ENCODE results near the gene PAM.

The PAM gene

GRCh38 chr5:102924963-102925362, 169.9 kb downstream of the PAM start:
- Mint-ChIP-seq H3K36me3 (peaks cover 5% of the 10 kb centered on the region), H3K4me1 (no peaks in the 10 kb centered on the region), H3K27me3 (no peaks in the 10 kb centered on the region)

DNA sequence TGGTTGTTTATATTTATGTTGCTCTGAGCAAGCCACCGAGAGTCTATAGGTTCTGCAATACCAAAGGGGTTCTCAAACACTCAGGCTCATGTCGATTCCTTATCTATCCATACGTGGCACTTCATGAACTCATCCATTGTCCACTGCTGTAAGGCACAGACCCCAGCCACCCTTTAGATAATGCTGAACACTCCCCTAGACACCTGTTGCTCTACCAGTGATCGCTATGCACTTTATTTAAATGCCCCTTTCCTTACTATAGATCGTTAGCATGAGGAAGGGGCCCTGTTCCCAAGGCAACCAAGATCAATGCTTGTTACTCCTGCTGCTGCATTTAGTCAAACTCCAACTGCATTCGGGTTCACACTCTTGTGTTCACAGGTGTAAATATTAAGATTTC, 171.9 kb downstream of the PAM start:
- H3K4me3 Mint-ChIP-seq, result no peak overlapping the region
- no peaks in the 10 kb centered on the region for H3K9me3 Mint-ChIP-seq
- no peaks in the 10 kb centered on the region for H3K4me1 Mint-ChIP-seq
- H3K36me3 Mint-ChIP-seq, result peaks cover 7% of the 10 kb centered on the region
- H3K27ac Mint-ChIP-seq, result no peak overlapping the region
- no peaks in the 10 kb centered on the region for H3K27me3 Mint-ChIP-seq

More at GRCh38 chr5:102924963-102925362, 169.9 kb downstream of the PAM start:
- Mint-ChIP-seq H3K27ac (no peak overlapping the region), H3K9me3 (no peaks in the 10 kb centered on the region), H3K4me3 (no peak overlapping the region)

DNA sequence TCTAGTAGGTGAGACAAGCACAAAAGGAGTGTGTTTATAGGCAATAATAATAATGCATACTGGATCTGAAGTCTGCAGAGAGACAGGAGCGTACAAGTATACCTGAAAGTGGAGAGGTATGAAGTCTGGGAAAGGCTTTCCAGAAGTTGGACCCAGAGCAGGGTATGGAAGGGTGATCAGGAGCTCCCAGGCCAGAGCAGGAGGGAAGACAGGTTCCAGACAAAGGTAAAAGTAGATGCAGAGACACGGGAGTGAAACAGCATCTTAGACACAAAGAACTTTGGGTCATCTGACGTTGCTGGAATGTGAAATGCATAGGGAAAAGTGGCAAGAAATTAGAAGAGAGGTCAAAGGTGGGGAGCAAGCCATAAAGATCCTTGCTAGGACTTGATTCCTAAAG, 175.1 kb downstream of the PAM start:
- peak overlapping the region; percentile 38 for H3K27ac Mint-ChIP-seq
- H3K27me3 Mint-ChIP-seq, result no peaks in the 10 kb centered on the region
- H3K4me1 Mint-ChIP-seq, result no peaks in the 10 kb centered on the region
- H3K36me3 Mint-ChIP-seq, result peaks cover 7% of the 10 kb centered on the region
- H3K9me3 Mint-ChIP-seq, result no peaks in the 10 kb centered on the region
- no peak overlapping the region for H3K4me3 Mint-ChIP-seq

GRCh38 chr5:102931085-102931725, 176.1 kb downstream of the PAM start:
- Mint-ChIP-seq H3K27ac (no peak overlapping the region), H3K36me3 (peaks cover 7% of the 10 kb centered on the region), H3K9me3 (no peaks in the 10 kb centered on the region), H3K27me3 (no peaks in the 10 kb centered on the region), H3K4me3 (no peak overlapping the region), H3K4me1 (no peaks in the 10 kb centered on the region)

DNA sequence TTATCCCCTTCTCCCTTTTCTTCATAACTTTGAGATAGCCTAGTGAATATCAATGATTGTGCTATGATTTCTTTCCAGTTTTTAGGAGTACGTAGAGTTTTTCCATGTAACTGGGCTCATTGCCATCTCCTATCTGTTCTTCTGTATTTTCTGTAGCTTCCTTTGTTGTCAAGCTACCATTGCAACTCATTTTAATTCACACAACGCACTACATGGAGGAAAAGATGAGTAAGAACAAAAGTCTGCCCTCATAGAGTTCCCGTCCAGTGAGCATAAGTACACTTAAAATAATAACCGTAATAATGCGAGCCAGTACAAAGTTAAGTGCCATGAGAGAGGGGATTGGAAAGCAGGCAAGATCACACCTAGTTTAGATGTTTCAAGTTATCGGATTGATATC, 177.7 kb downstream of the PAM start:
- Mint-ChIP-seq H3K27me3 (no peaks in the 10 kb centered on the region), H3K36me3 (peaks cover 7% of the 10 kb centered on the region), H3K4me3 (no peak overlapping the region), H3K4me1 (no peaks in the 10 kb centered on the region), H3K9me3 (no peaks in the 10 kb centered on the region), H3K27ac (no peak overlapping the region)

DNA sequence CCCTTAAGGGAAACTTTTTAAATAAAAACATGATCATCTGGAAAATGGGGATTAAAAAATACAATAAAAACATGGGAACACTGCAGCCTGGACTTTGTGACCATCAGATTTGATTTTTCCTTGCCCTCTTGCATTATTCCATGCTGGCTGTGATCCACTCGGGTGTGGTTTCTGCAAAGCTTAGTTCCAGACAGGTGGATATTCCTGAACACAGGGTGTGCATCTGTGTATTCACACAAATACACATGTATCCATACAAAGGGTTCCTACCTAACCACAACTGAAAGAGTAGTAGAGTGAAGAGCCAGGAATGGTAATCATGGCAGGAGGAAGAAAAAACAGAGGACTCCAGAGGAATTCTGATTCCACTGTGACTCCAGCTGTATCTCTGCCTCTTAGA, 178.2 kb downstream of the PAM start:
- Mint-ChIP-seq H3K9me3 (no peaks in the 10 kb centered on the region), H3K36me3 (peaks cover 7% of the 10 kb centered on the region), H3K27me3 (no peaks in the 10 kb centered on the region), H3K27ac (no peak overlapping the region), H3K4me1 (no peaks in the 10 kb centered on the region), H3K4me3 (no peak overlapping the region)

GRCh38 chr5:102933721-102934459, 178.8 kb downstream of the PAM start:
- Mint-ChIP-seq H3K27me3 (no peaks in the 10 kb centered on the region), H3K36me3 (peaks cover 7% of the 10 kb centered on the region), H3K4me1 (no peaks in the 10 kb centered on the region), H3K4me3 (no peak overlapping the region), H3K27ac (no peak overlapping the region), H3K9me3 (no peaks in the 10 kb centered on the region)

GRCh38 chr5:102937894-102938293, 182.8 kb downstream of the PAM start:
- H3K4me3 Mint-ChIP-seq, result no peak overlapping the region
- H3K4me1 Mint-ChIP-seq, result no peaks in the 10 kb centered on the region
- no peak overlapping the region for H3K27ac Mint-ChIP-seq
- no peaks in the 10 kb centered on the region for H3K9me3 Mint-ChIP-seq
- H3K36me3 Mint-ChIP-seq, result no peaks in the 10 kb centered on the region
- H3K27me3 Mint-ChIP-seq, result no peaks in the 10 kb centered on the region

DNA sequence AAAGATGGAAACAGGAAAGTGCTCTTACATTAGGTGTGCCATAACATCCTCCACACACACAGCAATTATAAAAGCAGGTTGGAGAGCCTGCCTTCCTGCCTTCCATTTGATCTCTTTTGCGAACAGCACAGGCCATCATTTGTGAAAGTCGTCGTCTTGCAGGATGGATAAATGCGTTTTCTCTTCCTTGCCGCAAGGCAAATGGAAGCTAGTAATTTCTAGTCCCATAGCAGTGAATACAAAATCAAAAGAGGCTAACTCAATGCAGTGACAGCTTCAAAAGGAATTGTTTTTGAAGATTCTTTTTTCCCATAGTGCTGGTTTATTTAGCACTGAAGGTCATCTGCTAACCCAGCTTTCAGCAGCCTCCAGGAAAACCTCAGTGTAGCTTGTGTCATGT, 186.0 kb downstream of the PAM start:
- Mint-ChIP-seq H3K4me3 (no peak overlapping the region), H3K36me3 (peaks cover 3% of the 10 kb centered on the region), H3K9me3 (no peaks in the 10 kb centered on the region), H3K4me1 (no peaks in the 10 kb centered on the region), H3K27ac (no peak overlapping the region), H3K27me3 (no peaks in the 10 kb centered on the region)

DNA sequence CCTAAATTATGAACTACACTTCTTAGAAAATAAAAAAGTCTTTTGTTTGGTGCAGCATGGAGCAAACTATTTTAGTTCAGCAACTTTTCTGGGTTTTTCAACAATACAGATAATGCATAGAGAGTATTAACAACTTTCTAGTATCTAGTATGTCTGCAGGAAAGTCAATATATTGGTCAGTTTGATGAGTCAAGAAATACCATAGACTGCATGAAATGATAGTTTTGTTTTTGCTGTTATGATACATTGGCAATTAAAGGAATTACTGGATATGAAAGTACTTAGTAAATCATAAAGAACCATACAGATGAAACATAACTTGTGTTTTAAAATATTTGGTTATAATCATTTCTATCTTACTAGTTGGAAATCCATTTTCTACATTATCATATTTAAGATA, 191.3 kb downstream of the PAM start:
- peaks cover 16% of the 10 kb centered on the region for H3K36me3 Mint-ChIP-seq

GRCh38 chr5:102946971-102947370, 191.9 kb downstream of the PAM start:
- H3K27ac Mint-ChIP-seq, result no peak overlapping the region
- H3K36me3 Mint-ChIP-seq, result peaks cover 16% of the 10 kb centered on the region
- H3K27me3 Mint-ChIP-seq, result no peaks in the 10 kb centered on the region
- H3K4me3 Mint-ChIP-seq, result no peak overlapping the region
- no peaks in the 10 kb centered on the region for H3K9me3 Mint-ChIP-seq
- no peaks in the 10 kb centered on the region for H3K4me1 Mint-ChIP-seq

More for the DNA sequence above, 191.3 kb downstream of the PAM start:
- Mint-ChIP-seq H3K4me1 (no peaks in the 10 kb centered on the region), H3K27me3 (no peaks in the 10 kb centered on the region), H3K27ac (no peak overlapping the region), H3K4me3 (no peak overlapping the region), H3K9me3 (no peaks in the 10 kb centered on the region)

DNA sequence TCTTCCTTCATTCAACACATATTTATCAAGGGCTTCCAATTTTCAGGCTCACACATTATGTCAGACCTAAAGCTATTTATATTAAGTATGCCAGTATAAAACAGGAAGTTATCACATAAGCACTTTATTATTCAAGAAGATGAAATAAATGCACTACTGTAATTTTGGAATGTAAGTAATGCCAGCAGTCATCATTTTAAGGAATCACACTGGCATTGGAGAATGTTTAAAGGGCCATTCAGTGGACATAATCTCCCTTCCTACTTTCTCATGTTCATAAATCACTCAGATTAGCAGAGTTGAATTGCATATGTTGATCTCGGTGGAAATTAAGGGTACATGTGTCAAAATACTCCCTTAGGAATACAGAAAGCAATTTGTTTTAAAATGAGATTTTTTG, 200.4 kb downstream of the PAM start:
- H3K27me3 Mint-ChIP-seq, result no peaks in the 10 kb centered on the region
- no peaks in the 10 kb centered on the region for H3K4me1 Mint-ChIP-seq
- peaks cover 18% of the 10 kb centered on the region for H3K36me3 Mint-ChIP-seq
- no peaks in the 10 kb centered on the region for H3K9me3 Mint-ChIP-seq
- H3K27ac Mint-ChIP-seq, result no peak overlapping the region
- H3K4me3 Mint-ChIP-seq, result no peak overlapping the region

DNA sequence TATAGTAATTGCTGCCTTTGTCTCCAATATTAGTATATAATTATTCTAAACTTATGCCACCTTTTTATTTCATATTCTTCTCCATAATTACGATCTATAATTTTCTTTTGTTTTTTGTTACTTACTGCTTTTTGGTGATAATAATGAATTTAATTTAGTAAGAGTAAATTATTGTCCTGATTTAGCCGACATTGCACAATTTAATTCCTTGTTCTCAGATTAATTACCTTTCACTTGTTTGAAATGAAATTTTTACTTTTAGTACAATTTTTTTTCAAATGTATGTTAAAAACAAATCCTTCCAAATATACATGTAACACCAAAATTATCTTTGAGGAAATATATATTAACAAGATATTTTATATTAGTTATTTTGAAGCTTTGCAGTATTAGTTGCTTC, 201.5 kb downstream of the PAM start:
- H3K9me3 Mint-ChIP-seq, result no peaks in the 10 kb centered on the region
- H3K36me3 Mint-ChIP-seq, result peaks cover 14% of the 10 kb centered on the region
- H3K4me1 Mint-ChIP-seq, result no peaks in the 10 kb centered on the region
- H3K4me3 Mint-ChIP-seq, result no peak overlapping the region
- no peaks in the 10 kb centered on the region for H3K27me3 Mint-ChIP-seq
- no peak overlapping the region for H3K27ac Mint-ChIP-seq

DNA sequence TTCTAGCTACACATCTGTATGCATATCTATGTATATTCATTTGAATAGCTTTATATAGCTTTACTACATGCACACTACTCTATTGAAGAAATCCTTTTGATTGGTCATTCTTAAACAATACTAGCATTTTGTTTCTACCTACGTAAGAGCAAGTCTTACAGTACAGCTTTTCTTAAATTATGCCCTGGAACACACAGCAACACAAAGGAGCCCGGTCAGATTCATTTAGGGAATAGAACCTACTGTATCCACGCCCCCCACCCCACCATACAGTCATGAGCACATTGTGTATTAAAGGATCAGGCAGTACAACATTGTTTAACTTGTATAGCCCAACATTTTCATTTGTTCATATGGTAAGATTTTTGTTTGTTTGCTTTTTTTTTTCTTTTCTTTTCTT, 202.0 kb downstream of the PAM start:
- Mint-ChIP-seq H3K9me3 (no peaks in the 10 kb centered on the region), H3K4me1 (no peaks in the 10 kb centered on the region), H3K36me3 (peaks cover 14% of the 10 kb centered on the region), H3K27ac (no peak overlapping the region), H3K4me3 (no peak overlapping the region), H3K27me3 (no peaks in the 10 kb centered on the region)

DNA sequence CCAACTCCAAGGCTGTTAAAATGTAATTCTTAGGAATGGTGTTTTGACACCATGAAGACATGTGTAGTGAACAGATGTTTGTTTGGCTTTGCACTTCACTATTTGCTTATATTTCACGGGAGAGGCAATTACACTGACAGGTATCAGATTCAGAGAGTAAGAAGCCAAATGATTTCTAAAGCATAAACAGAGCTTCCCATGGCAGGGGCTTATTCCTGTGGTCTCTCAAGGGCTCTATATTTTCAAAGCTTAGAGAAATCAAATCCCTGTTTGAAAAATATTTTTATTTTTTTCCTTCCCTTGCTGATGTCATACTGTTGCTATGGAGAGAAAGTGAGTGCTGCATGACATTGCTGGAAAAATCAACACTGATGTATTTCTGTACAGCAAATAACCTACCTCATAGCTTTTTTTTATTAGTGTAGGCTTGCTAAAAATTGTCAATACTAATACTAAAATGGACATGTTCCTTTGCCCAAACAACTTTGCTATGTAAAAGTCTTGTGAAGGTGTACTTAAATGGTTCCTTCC, 203.4 kb downstream of the PAM start:
- Mint-ChIP-seq H3K27me3 (no peaks in the 10 kb centered on the region), H3K4me3 (no peak overlapping the region), H3K4me1 (no peaks in the 10 kb centered on the region), H3K36me3 (peaks cover 8% of the 10 kb centered on the region), H3K27ac (no peak overlapping the region), H3K9me3 (no peaks in the 10 kb centered on the region)

DNA sequence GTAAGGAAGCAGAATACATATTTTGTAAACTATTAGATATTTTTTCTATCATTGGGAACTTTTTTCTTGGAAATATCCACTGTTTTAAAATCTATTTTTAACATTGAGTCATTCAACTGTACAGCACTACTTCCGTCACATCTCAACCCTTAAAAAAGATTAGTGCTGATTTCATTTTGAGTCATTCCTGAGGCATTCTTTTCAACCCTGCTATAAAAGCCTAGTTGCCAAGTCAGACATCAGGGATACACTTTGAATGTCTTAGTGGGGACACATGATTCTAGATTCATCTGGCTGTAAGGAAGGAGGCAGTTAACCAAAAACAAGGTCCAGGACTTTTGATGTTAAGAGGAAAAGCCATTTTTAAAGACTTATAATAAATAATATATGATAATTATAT, 203.9 kb downstream of the PAM start:
- Mint-ChIP-seq H3K27me3 (no peaks in the 10 kb centered on the region), H3K36me3 (peaks cover 10% of the 10 kb centered on the region), H3K4me3 (no peak overlapping the region), H3K4me1 (peaks cover 4% of the 10 kb centered on the region), H3K9me3 (no peaks in the 10 kb centered on the region), H3K27ac (no peak overlapping the region)
